Suppressor macrophage (primary cell): Measurements from ENCODE around the gene MAEA.
"Not testable (repeated sequence)": the region's sequence is repeated elsewhere in the genome, so short reads cannot be mapped to it uniquely, and the experiment has no call there.

Experiments used
- DNase-seq, 4 experiments: peaks; one replicate each; pipeline ENCODE4 v3.0.0-alpha.2; 2020 to 2022

Gene MAEA

GRCh38 chr4:1279253-1279652 is 10.4 kb upstream of the MAEA start:
- no peak for DNase-seq

GRCh38 chr4:1283711-1284110 is 6.0 kb upstream of the MAEA start:
- no peak for DNase-seq

GRCh38 chr4:1285151-1285789 is 4.4 kb upstream of the MAEA start:
- DNase-seq = no peak

GRCh38 chr4:1285790-1286553 is 3.7 kb upstream of the MAEA start:
- peak; percentile 55 to 74 (median 64) for DNase-seq

GRCh38 chr4:1288786-1289185 is 905 bp upstream of the MAEA start:
- no peak for DNase-seq

- peak; percentile 39 to 61 (median 41) for DNase-seq
Measured at GRCh38 chr4:1290165-1290977, 680 bp downstream of the MAEA start.

GRCh38 chr4:1291091-1291490 is 1.4 kb downstream of the MAEA start:
- DNase-seq = peak in 1 of 4 experiments; percentile 23

- no peak for DNase-seq
Measured at GRCh38 chr4:1291996-1292702, 2.5 kb downstream of the MAEA start.

- not testable (repeated sequence) for DNase-seq
Measured at GRCh38 chr4:1292703-1293011, 3.0 kb downstream of the MAEA start.

- DNase-seq = no peak
Measured at GRCh38 chr4:1293531-1293941, 3.8 kb downstream of the MAEA start.

- no peak for DNase-seq
Measured at GRCh38 chr4:1293991-1294390, 4.3 kb downstream of the MAEA start.

- no peak for DNase-seq
Measured at GRCh38 chr4:1294424-1294823, 4.7 kb downstream of the MAEA start.

GRCh38 chr4:1294891-1295290 is 5.2 kb downstream of the MAEA start:
- DNase-seq = peak; percentile 18 to 53 (median 44)

- DNase-seq = no peak
Measured at GRCh38 chr4:1295405-1296055, 5.8 kb downstream of the MAEA start.

- no peak for DNase-seq
Measured at GRCh38 chr4:1296324-1297022, 6.8 kb downstream of the MAEA start.

GRCh38 chr4:1297023-1297395 is 7.3 kb downstream of the MAEA start:
- DNase-seq = no peak

- peak in 1 of 4 experiments; percentile 15 for DNase-seq
Measured at GRCh38 chr4:1297456-1298325, 8.0 kb downstream of the MAEA start.

- no peak for DNase-seq
Measured at GRCh38 chr4:1298461-1298860, 8.8 kb downstream of the MAEA start.

GRCh38 chr4:1299301-1299860 is 9.7 kb downstream of the MAEA start:
- no peak for DNase-seq
